ENCODE data around the gene C12orf75. TPM values are rescaled to one million over a fixed set of nuclear protein-coding genes. Genes with fewer than 3 reads are reported as not detected.

C12orf75 gene
- total RNA-seq, 6 experiments from 2014 or later, result 1,007 to 1,412 (median 1,300) TPM

- Mint-ChIP-seq H3K4me3 (no peak overlapping the region), H3K27ac (peak overlapping the region; percentile 76), H3K9me3 (no peaks in the 10 kb centered on the region), H3K4me1 (ENCODE audit: low read depth) (peaks cover 32% of the 10 kb centered on the region), H3K27me3 (ENCODE audit: insufficient read depth) (peaks cover 5% of the 10 kb centered on the region), H3K36me3 (ENCODE audit: low read depth) (peaks cover 26% of the 10 kb centered on the region; the same call in 1 of the 2 replicates)
- peak; percentile 72 for DNase-seq
- no peak for TF ChIP-seq CTCF (IDR thresholded peaks at IDR 0.05)
Observed at GRCh38 chr12:105384916-105385535, 54.5 kb downstream of the C12orf75 start.

GRCh38 chr12:105386431-105386830 is 55.9 kb downstream of the C12orf75 start:
- peaks cover 41% of the 10 kb centered on the region for H3K4me1 Mint-ChIP-seq (ENCODE audit: low read depth)
- no peak for DNase-seq
- no peak overlapping the region; the same call in 1 of the 2 replicates for H3K4me3 Mint-ChIP-seq
- no peak for TF ChIP-seq CTCF (IDR thresholded peaks at IDR 0.05)
- H3K9me3 Mint-ChIP-seq, result no peaks in the 10 kb centered on the region
- H3K27ac Mint-ChIP-seq, result peak overlapping the region; percentile 60
- peaks cover 26% of the 10 kb centered on the region; the same call in 1 of the 2 replicates for H3K36me3 Mint-ChIP-seq (ENCODE audit: low read depth)
- H3K27me3 Mint-ChIP-seq (ENCODE audit: insufficient read depth), result peaks cover 6% of the 10 kb centered on the region

- no peak for DNase-seq
- TF ChIP-seq CTCF (IDR thresholded peaks at IDR 0.05), result no peak
- no peaks in the 10 kb centered on the region for H3K9me3 Mint-ChIP-seq
- no peak overlapping the region for H3K4me3 Mint-ChIP-seq
- peaks cover 50% of the 10 kb centered on the region for H3K4me1 Mint-ChIP-seq (ENCODE audit: low read depth)
- H3K36me3 Mint-ChIP-seq (ENCODE audit: low read depth), result peaks cover 24% of the 10 kb centered on the region; the same call in 1 of the 2 replicates
- peaks cover 8% of the 10 kb centered on the region for H3K27me3 Mint-ChIP-seq (ENCODE audit: insufficient read depth)
- H3K27ac Mint-ChIP-seq, result 0 out of 2 replicates have a peak overlapping the region, but pooled peaks have one; percentile 9
Observed at GRCh38 chr12:105391231-105391630, 60.7 kb downstream of the C12orf75 start.

GRCh38 chr12:105393587-105393986 is 63.1 kb downstream of the C12orf75 start:
- Mint-ChIP-seq H3K36me3 (ENCODE audit: low read depth) (peaks cover 27% of the 10 kb centered on the region), H3K9me3 (no peaks in the 10 kb centered on the region; the same call in 1 of the 2 replicates), H3K4me3 (no peak overlapping the region), H3K27me3 (ENCODE audit: insufficient read depth) (peaks cover 8% of the 10 kb centered on the region), H3K4me1 (ENCODE audit: low read depth) (peaks cover 34% of the 10 kb centered on the region), H3K27ac (peak overlapping the region; percentile 19)
- DNase-seq, result no peak
- no peak for TF ChIP-seq CTCF (IDR thresholded peaks at IDR 0.05)

GRCh38 chr12:105396024-105396423 is 65.5 kb downstream of the C12orf75 start:
- Mint-ChIP-seq H3K27me3 (ENCODE audit: insufficient read depth) (peaks cover 3% of the 10 kb centered on the region; the same call in 1 of the 2 replicates), H3K36me3 (ENCODE audit: low read depth) (peaks cover 43% of the 10 kb centered on the region), H3K9me3 (no peaks in the 10 kb centered on the region; the same call in 1 of the 2 replicates), H3K4me1 (ENCODE audit: low read depth) (peaks cover 29% of the 10 kb centered on the region), H3K4me3 (no peak overlapping the region), H3K27ac (no peak overlapping the region)
- TF ChIP-seq CTCF (IDR thresholded peaks at IDR 0.05), result no peak
- no peak for DNase-seq
